Daoy (cell line): ENCODE measurements around the gene NRIP1. TPM values are rescaled to one million over a fixed set of nuclear protein-coding genes. Genes with fewer than 3 reads are reported as not detected.
"Not testable (repeated sequence)": the region's sequence is repeated elsewhere in the genome, so short reads cannot be mapped to it uniquely, and the experiment has no call there.

Source experiments
- DNase-seq: peaks from one replicate; pipeline ENCODE4 v3.0.0-alpha.2; 2015; ENCODE audit warnings: low read depth
- total RNA-seq: library from RNA; depleted of rRNA; stranded (reverse); fragments of >200 nt; shearing (Covaris generic); gene quantifications from 2 replicates; pipeline ENCODE4 v1.2.3, GENCODE V29; 2014

The NRIP1 gene
- total RNA-seq, 1 experiment from 2014 or later = 18.1 TPM

GRCh38 chr21:14981246-14981645 is 83.6 kb downstream of the NRIP1 start:
- DNase-seq = no peak

GRCh38 chr21:14979264-14979663 is 85.5 kb downstream of the NRIP1 start:
- DNase-seq = no peak

GRCh38 chr21:14977814-14978213 is 87.0 kb downstream of the NRIP1 start:
- no peak for DNase-seq

- DNase-seq = no peak
These were observed 89.5 kb downstream of the NRIP1 start for GRCh38 chr21:14975136-14975919.

- no peak for DNase-seq
These were observed 92.1 kb downstream of the NRIP1 start for GRCh38 chr21:14972678-14973077.

- no peak for DNase-seq
These were observed 96.0 kb downstream of the NRIP1 start for GRCh38 chr21:14968821-14969220.

- no peak for DNase-seq
These were observed 96.8 kb downstream of the NRIP1 start for GRCh38 chr21:14968029-14968428.

- no peak for DNase-seq
These were observed 100.2 kb downstream of the NRIP1 start for GRCh38 chr21:14964621-14965020.

GRCh38 chr21:14962217-14962616 is 102.6 kb downstream of the NRIP1 start:
- no peak for DNase-seq

- DNase-seq = no peak
These were observed 103.3 kb downstream of the NRIP1 start for GRCh38 chr21:14961502-14961901.

GRCh38 chr21:14959343-14959742 is 105.5 kb downstream of the NRIP1 start:
- no peak for DNase-seq

GRCh38 chr21:14957836-14958235 is 107.0 kb downstream of the NRIP1 start:
- no peak for DNase-seq

GRCh38 chr21:14956807-14957206 is 108.0 kb downstream of the NRIP1 start:
- no peak for DNase-seq

- no peak for DNase-seq
These were observed 108.8 kb downstream of the NRIP1 start for GRCh38 chr21:14955936-14956520.

- DNase-seq = no peak
These were observed 111.9 kb downstream of the NRIP1 start for GRCh38 chr21:14952916-14953315.

- no peak for DNase-seq
These were observed 115.2 kb downstream of the NRIP1 start for GRCh38 chr21:14949603-14950002.

- DNase-seq = no peak
These were observed 117.1 kb downstream of the NRIP1 start for GRCh38 chr21:14947613-14948160.

GRCh38 chr21:14945176-14945575 is 119.6 kb downstream of the NRIP1 start:
- no peak for DNase-seq

- no peak for DNase-seq
These were observed 121.2 kb downstream of the NRIP1 start for GRCh38 chr21:14943616-14944015.

- DNase-seq = no peak
These were observed 121.9 kb downstream of the NRIP1 start for GRCh38 chr21:14942801-14943490.

GRCh38 chr21:14927324-14927723 is 137.5 kb downstream of the NRIP1 start:
- not testable (repeated sequence) for DNase-seq

- no peak for DNase-seq
These were observed 138.6 kb downstream of the NRIP1 start for GRCh38 chr21:14926186-14926585.

- no peak for DNase-seq
These were observed 141.3 kb downstream of the NRIP1 start for GRCh38 chr21:14923468-14923867.
